Superior temporal gyrus (tissue), 1 donor: ENCODE data around the gene SLC35E3.
A peak's percentile ranks its signal among the peaks of the same experiment; 100 is the strongest.
"Not testable (repeated sequence)": the region's sequence is repeated elsewhere in the genome, so short reads cannot be mapped to it uniquely, and the experiment has no call there.

Experiments
- DNase-seq: peaks from one replicate; pipeline ENCODE4 v3.0.0-alpha.2; 2016; ENCODE audit errors: extremely low spot score

The SLC35E3 gene

DNA sequence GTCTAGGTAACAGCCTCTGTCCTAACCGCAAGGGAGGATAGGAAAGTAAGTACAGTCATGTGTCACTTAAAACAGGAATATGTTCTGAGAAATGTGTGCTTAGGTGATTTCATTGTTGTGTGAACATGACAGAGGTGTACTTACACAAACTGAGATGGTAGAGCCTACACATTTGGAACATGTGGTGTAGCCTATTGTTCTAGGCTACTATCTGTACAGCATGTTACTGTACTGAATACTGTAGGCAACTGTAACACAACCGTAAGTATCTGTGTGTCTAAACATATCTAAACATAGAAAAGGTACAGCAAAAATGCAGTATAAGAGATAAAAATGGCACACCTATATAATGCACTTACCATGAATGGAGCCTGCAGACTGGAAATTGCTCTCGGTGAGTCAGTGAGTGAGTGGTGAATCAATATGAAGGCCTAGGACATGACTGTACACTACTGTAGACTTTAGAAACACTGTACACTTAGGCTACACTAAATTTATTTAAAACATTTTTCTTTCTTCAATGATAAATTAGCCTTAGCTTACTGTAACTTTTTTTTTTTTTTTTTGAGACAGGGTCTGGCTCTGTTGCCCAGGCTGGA, 48.8 kb downstream of the SLC35E3 start:
- no peak for DNase-seq

DNA sequence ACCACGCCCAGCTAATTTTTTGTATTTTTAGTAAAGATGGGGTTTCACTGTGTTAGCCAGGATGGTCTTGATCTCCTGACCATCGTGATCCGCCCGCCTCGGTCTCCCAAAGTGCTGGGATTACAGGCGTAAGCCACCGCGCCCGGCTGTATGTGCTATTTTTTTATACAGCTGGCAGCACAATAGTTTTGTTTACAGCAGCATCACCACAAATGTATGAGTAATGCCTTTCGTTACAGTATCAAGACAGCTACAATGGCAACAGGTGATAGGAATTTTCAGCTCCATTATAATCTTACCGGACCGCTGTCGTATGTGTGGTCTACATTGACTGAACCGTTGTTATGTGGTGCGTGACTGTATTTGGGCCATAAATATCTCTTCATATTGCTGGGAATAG, 50.4 kb downstream of the SLC35E3 start:
- DNase-seq, result no peak

DNA sequence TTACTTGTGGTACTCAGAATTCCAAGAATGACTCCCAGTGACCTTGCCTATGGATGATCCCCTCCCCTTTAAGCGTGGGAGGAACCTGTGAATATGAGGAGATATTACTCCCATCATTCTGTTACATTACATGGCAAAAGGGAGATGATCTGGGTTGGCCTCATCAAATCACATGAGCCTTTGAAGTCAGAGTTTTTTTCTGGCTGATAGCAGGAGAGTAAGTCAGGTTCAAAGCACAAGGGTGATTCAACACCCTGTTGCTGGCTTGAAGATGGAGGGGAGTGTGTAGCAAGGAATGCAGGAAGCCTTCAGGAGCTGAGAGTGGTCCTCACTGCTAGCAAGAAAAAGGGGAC, 52.9 kb downstream of the SLC35E3 start:
- DNase-seq, result no peak

- no peak for DNase-seq
Measured at GRCh38 chr12:68800294-68800693, 54.3 kb downstream of the SLC35E3 start.

GRCh38 chr12:68801124-68801523, 55.1 kb downstream of the SLC35E3 start:
- not testable (repeated sequence) for DNase-seq

GRCh38 chr12:68802372-68802745, 56.4 kb downstream of the SLC35E3 start:
- not testable (repeated sequence) for DNase-seq

DNA sequence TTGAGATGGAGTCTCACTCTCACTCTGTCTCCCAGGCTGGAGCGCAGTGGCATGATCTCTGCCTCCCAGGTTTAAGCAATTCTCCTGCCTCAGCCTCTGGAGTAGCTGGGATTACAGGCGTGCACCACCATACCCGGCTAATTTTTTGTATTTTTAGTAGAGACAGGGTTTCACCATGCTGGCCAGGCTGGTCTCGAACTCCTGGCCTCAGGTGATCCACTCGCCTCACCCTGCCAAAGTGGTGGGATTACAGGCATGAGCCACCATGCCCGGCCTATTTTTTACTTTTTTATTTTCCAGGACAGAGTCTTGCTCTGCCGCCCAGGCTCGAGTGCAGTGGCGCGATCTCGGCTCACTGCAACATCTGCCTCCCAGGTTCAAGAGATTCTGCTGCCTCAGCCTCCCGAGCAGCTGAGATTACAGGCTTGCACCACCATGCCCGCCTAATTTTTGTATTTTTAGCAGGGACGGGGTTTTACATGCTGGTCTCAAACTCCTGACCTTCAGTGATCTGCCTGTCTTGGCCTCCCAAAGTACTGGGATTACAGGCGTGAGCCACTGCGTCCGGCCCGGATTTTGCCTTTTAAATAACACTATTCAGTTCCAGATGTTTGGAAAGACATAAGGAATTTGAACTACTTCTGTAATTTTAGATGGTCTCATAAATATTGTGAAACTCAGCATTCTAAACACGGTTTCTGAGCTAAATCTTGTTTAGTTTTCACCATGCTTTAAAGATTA, 57.1 kb downstream of the SLC35E3 start:
- DNase-seq, result not testable (repeated sequence)

- DNase-seq, result no peak
Measured at GRCh38 chr12:68803948-68804656, 58.1 kb downstream of the SLC35E3 start.

- no peak for DNase-seq
Measured at GRCh38 chr12:68804657-68805591, 58.9 kb downstream of the SLC35E3 start.

- no peak for DNase-seq
Measured at GRCh38 chr12:68805592-68806120, 59.7 kb downstream of the SLC35E3 start.

- DNase-seq, result no peak
Measured at GRCh38 chr12:68806488-68807237, 60.7 kb downstream of the SLC35E3 start.

GRCh38 chr12:68807274-68807575, 61.2 kb downstream of the SLC35E3 start:
- not testable (repeated sequence) for DNase-seq

GRCh38 chr12:68807576-68808387, 61.8 kb downstream of the SLC35E3 start, which contains the start of gene MDM2:
Gene MDM2, plus strand, starts transcription at chr12:68808177. Its CDS starts 301 bp downstream, at chr12:68808478.
- DNase-seq, result peak; percentile 87

DNA sequence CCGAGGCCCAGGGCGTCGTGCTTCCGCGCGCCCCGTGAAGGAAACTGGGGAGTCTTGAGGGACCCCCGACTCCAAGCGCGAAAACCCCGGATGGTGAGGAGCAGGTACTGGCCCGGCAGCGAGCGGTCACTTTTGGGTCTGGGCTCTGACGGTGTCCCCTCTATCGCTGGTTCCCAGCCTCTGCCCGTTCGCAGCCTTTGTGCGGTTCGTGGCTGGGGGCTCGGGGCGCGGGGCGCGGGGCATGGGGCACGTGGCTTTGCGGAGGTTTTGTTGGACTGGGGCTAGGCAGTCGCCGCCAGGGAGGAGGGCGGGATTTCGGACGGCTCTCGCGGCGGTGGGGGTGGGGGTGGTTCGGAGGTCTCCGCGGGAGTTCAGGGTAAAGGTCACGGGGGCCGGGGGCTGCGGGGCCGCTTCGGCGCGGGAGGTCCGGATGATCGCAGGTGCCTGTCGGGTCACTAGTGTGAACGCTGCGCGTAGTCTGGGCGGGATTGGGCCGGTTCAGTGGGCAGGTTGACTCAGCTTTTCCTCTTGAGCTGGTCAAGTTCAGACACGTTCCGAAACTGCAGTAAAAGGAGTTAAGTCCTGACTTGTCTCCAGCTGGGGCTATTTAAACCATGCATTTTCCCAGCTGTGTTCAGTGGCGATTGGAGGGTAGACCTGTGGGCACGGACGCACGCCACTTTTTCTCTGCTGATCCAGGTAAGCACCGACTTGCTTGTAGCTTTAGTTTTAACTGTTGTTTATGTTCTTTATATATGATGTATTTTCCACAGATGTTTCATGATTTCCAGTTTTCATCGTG, 62.6 kb downstream of the SLC35E3 start:
- peak; percentile 48 for DNase-seq

DNA sequence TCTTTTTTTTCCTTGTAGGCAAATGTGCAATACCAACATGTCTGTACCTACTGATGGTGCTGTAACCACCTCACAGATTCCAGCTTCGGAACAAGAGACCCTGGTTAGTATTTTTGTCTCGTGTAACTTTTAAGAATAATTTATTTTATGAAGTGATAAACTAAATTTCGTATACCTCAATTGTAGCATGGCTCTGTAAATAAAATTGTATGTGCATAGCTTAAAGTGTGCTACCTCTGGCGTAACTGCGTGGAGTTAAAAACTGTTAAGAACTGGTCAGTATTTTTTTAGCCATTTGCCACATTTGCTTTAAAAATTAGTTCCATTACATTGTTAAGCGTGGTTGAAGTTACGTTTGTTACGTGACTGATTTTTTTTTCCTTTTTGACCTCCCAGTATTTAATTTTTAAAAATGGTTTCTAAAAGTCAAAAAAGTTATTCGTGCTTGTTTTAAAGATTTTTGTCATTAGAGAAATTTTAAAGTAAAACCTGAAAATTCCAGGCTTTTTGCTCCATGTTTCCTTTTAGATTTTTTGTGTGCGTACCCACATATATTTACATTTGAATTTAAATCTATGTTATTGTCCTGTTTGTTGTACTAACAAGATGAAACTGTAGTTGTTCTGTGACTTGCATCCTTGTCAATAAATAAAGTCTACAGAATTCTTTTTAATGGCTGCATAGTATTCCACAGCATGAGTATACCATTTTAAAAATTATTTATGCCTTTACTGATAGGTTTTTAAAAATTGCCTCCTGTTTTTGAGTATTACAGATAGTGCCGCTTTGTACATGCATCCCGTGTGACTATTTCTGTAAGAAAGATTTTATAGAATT, 63.4 kb downstream of the SLC35E3 start:
- DNase-seq, result no peak

GRCh38 chr12:68810027-68810389, 64.0 kb downstream of the SLC35E3 start:
- DNase-seq, result not testable (repeated sequence)

- DNase-seq, result not testable (repeated sequence)
Measured at GRCh38 chr12:68811573-68811972, 65.6 kb downstream of the SLC35E3 start.

DNA sequence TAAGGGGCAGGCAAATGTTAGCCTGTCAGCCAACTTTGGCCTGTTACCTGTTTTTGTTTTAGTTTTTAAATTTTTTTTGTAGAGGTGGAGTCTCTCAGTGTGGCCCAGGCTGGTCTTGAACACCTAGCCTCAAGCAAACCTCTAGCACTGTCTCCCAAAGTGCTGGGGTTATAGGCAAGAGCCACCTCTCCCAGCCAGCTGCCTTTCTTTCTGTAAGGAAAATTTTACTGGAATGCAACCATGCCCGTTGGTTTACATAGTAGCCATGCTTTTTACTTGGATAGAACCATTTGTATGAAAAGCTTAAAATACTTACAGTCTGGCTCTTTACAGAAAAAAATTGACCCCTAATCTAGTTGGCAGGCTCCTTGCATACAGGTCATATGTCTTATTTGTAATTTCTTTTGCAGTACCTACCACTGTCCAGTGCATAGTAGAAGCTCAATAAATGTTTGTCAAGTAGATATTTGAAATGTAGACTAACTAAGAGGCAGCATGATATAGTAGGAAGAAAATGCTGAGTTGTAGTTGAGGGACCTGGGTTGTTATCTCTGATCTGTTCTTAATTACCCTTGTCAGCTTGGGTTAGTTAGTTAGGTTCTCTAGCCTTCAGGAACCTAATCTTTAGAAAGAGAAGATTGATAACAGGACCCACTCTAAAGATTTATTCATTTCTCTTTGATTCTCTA, 66.7 kb downstream of the SLC35E3 start:
- no peak for DNase-seq
